ENCODE measurements around the gene TRAF4.
"Not testable (repeated sequence)": the region's sequence is repeated elsewhere in the genome, so short reads cannot be mapped to it uniquely, and the experiment has no call there.

The TRAF4 gene

GRCh38 chr17:28729950-28730330 is 13.9 kb upstream of the TRAF4 start:
- no peak for DNase-seq (ENCODE audit: low read depth)

- DNase-seq (ENCODE audit: low read depth): no peak
These were observed 10.5 kb upstream of the TRAF4 start for GRCh38 chr17:28733346-28733745.

- DNase-seq (ENCODE audit: low read depth): no peak
These were observed 9.0 kb upstream of the TRAF4 start for GRCh38 chr17:28734712-28735241.

GRCh38 chr17:28735242-28735722 is 8.5 kb upstream of the TRAF4 start:
- no peak for DNase-seq (ENCODE audit: low read depth)

- not testable (repeated sequence) for DNase-seq (ENCODE audit: low read depth)
These were observed 7.7 kb upstream of the TRAF4 start for GRCh38 chr17:28735913-28736769.

- no peak for DNase-seq (ENCODE audit: low read depth)
These were observed 6.5 kb upstream of the TRAF4 start for GRCh38 chr17:28737316-28737715.

DNA sequence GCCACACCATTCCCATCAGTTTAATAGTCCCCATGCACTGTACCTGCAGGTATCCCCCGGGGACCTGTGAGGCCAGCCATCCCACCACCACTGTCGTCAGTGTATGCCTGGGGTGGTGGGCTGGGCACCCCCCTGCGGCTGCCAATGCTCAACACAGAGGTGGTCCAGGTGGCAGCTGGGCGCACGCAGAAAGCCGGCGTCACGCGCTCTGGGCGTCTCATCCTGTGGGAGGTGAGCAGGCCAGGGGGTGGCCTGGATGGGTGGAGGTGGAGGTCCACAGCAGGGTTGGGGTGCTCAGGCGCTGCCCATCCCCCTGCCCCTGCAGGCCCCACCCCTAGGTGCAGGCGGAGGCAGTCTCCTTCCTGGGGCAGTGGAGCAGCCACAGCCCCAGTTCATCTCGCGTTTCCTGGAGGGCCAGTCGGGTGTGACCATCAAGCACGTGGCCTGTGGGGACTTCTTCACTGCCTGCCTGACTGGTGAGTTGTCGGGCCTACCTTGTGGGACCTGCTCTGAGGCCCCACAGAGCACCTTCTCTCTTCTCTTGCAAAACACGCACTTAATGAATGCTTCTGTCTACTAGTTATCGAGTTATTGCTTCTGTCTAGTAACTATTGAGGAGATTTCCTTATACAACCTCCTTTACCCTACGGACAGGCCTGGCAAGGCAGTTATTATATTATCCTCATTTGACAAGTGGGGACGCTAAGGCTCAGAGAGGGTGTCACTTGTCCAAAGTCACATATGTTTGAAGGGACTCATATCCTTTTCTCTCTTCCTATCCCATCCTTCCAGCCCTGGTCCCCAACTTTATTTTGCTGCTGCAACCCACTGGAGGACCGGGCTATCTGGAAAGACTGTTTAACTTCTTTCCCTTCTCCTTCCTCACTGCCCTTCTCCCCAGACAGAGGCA is 5.8 kb upstream of the TRAF4 start:
- DNase-seq (ENCODE audit: low read depth): no peak

DNA sequence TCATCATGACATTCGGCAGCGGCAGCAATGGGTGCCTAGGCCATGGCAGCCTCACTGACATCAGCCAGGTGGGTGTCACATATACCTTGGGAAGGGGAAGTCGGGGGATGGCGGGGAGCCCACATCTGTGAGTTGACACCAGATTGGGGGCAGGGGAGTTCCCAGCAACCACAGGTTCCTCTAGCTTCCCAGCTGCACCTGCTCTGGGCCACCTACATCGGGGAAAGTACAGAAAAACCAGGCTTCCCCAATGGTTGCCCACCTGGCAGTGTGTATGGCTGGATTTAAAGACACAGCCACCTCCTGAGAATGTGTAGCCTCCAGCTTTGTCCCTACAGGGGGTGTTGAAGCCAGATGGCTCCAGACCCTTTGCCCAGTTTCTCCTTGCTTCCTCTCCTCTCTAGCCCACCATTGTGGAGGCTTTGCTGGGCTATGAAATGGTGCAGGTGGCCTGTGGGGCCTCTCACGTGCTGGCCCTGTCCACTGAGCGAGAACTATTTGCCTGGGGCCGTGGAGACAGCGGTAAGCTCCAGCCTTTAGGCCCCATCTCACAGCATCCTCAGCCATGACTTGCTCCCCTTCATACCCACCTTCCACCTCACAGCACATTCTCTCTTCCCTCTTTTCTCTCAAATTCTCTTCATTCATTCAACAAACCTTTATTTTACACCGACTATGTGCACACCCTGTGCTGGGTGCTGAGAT is 5.0 kb upstream of the TRAF4 start:
- DNase-seq (ENCODE audit: low read depth): no peak

GRCh38 chr17:28740406-28741357 is 3.1 kb upstream of the TRAF4 start:
- no peak for DNase-seq (ENCODE audit: low read depth)

DNA sequence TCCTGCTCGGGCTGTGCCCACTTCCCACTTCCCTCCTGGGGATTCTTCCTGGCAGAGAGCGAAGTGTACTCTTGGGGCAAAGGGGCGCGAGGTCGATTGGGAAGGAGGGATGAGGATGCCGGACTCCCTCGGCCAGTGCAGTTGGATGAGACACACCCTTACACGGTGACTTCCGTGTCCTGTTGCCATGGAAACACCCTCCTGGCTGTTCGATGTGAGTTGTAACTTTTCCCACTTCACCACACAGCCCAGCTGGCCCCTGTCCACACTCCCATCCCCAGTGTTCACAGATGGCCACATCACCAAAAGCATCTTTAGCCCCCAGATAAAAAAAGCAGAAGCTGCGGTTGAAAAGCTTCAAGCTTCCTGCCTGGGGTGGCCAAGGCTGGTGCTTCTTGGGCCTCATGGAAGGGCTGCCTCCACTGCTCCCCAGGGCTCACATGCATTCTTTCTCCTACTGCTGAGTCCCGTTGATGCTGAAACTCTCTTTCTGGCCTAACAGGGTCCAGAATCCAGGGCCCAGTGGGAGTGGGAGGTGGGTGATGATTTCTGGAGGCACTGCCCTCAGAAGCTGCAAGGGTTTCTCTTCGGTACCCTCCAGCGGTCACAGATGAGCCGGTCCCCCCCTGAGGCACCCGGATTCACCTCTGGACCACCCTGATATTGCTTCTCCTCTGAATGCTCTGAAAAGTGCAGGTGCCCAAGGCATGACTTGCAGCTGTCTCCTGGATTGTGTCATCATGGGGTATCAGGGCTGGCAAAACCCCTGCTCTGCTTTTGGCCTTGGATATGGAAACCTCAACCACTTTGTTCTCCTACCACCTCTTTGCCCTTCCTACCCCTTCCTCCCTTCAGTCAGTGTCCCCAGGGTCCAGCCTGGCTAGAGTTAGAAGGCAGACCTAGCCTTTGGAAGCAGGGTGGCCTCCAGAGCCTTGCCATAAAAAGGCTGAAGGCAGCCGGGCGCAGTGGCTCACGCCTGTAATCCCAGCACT is 2.2 kb upstream of the TRAF4 start:
- no peak for DNase-seq (ENCODE audit: low read depth)

GRCh38 chr17:28744104-28744971 is 527 bp downstream of the TRAF4 start:
- peak; percentile 20 for DNase-seq (ENCODE audit: low read depth)

DNA sequence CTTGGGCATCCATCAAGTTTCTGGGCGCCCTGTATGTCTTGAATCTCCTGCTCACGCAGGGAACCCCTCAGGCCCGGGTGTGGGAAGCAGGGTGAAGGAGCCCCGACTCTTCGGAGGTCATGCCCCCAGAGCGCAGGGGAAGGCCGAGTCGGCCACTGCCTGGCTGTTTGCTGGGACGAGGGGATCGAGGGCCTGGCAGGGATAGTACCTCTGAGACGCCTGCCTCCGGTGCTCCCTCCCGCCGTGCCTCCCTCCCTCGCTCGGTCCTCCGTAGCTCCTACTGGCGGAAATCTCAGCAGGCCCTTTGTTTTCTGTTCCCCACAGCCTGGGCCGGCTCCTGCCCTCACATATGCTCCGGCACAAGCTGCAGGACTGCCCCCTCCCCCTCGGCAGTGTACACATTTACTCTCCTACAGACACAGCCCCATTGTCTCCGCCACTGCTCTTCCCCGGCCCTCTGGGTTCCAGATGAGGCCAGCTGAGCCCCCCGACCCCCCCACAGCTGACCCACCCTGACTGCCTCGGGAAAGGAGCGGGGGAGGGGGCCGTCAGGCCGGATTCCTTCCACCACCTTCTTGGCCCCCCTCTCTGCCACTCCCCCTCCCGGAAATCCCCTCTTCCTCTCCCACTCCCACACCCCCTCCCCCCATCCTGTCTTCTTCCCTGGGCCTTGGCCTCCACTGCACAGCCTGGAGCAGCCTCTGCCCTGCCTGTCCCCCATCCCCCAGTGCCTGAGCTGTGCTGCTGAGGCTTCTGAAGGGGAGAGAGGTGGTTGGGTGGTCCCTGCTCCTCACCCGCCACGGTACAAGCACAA is 1.4 kb downstream of the TRAF4 start:
- DNase-seq (ENCODE audit: low read depth): peak; percentile 12

DNA sequence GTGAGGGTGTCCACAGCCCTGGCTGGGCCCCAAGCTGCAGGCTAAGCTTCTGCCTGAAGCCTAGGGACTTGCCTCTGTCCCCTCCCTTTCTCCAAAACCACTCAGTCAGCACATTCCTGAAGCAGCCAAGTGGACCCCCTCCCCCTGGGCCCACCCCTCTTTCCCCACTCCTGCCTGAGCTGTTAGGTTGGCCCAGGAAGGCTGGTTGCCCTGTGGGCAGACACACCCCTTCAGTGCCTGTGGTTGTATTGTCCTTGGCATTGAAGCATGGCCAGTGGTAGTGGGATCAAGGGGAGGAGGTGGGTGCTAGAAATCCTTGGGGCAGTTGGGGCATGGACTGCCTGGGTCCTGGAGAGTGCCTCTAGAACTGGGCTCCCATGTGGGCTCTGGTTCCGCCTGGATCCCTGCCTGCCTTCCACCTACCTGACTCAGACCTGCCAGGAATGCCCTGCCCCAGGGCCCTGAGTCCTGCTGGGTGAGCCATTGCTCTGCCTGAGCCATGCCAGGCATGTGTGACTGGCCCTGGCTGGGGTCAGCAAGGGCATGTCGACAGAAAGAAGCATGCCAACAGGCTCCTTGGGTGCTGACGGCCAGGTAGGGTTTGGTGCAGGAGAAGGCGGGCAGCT is 2.1 kb downstream of the TRAF4 start:
- no peak for DNase-seq (ENCODE audit: low read depth)

GRCh38 chr17:28746611-28747050 is 2.8 kb downstream of the TRAF4 start:
- no peak for DNase-seq (ENCODE audit: low read depth)

DNA sequence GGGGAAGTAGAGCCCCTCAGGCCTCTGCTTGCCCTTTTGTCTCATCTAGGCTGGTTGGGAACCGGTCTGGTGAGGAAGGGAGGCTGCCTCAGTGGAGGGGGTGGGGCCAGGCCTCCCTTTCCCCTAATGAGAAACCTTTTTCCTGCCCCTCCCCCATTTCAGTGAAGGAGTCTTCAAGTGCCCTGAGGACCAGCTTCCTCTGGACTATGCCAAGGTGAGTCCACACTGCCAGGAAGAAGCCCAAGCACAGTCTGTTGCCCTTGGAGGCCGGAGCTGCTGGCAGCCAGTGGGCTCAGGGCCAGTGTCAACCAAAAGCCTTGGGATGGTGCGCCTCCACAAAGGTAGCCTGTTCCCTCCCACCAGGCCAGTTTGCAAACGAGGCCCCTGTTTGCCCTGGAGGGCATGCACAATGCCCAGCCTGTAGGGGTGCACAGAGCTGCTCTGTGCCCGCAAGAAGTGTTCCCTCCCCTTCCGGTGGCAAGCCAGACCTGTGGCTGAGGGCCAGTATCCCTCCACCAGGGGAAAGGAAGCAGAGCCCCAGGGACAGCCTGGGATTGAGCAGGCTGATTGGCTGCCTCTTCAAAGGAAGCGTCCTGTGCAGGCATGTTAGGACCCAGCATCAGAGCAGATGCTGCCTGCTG is 3.4 kb downstream of the TRAF4 start:
- no peak for DNase-seq (ENCODE audit: low read depth)
